Hepatic stellate cell (primary cell): ENCODE results near the gene HMGXB3.

ENCODE experiments used
- DNase-seq: peaks from one replicate; pipeline ENCODE4 v3.0.0; 2011; ENCODE audit warnings: low spot score

Gene HMGXB3

DNA sequence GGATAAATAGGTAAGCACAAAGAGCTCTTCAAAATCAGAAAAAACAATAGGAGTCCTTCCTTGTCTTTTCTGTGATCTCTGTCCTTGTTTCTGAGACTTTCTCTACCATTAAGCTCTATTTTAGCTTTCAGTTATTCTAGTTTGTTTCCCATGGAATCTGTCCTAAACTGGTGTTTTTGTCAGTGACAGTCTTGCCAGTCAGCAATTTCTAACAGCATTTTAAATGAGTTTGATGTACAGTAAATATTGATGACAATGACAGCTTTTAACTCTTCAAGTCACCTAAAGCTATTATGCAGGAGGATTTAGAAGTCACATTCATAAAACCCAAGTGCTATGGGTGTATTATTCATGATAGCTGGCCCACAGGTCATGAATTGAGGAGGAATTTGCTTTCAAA is 18.0 kb upstream of the HMGXB3 start:
- no peak for DNase-seq

DNA sequence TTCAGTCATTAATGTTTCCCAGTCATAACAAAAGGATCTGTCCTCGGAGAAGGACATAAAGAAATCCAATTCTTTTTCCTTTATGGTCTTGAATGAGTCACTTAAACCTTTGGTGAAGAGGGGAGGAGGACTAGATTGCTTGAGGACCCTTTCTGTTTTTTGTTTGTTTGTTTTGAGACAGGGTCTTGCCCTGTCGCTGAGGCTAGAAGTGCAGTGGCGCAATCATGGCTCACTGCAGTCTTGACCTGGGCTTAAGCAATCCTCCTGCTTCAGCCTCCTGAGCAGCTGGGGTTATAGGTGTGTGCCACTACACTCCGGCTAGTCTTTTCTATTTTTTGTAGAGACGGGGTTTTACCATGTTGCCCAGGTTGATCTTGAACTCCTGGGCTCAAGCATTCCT is 12.4 kb upstream of the HMGXB3 start:
- no peak for DNase-seq

DNA sequence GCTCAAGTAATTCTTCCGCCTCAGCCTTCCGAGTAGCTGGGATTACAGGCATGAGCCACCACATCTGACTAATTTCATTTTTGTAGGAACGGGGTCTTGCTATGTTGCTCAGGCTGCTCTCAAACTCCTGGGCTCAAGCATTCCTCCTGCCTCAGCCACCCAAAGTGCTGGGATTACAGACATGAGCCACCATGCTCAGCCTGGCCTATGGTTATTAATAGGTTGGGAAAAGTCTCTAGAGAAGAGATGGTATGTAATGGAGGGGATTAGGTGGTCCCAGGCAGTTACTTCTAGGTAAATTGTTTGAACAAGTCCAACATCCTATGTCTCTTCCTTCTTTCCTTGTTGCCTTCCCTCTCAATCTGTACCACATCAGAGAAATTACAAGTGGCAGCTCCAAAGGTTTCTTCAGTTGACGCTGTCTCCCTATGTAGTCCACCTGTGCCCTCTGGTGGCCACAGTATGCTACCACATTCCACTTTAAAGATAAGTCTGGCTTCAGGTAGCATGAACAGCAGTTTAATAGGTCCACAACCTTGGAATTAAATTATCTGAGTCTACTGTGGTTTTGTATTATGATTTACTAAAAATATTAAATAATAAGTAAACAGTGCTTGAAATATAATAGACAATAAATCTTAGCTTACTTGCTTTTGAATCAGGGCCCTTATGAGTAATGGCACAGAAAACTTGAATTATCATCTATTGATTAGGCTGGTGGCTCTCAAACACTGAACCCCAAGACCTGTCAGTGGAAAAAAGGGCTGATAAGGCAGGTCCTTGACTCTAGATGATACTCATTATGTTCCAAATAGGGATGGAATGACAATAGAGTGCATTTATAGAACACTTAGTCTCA is 9.8 kb upstream of the HMGXB3 start:
- peak; percentile 52 for DNase-seq

- DNase-seq, result no peak
These were observed 7.1 kb upstream of the HMGXB3 start for GRCh38 chr5:149993471-149993870.

GRCh38 chr5:149995385-149996204 is 4.9 kb upstream of the HMGXB3 start:
- no peak for DNase-seq

DNA sequence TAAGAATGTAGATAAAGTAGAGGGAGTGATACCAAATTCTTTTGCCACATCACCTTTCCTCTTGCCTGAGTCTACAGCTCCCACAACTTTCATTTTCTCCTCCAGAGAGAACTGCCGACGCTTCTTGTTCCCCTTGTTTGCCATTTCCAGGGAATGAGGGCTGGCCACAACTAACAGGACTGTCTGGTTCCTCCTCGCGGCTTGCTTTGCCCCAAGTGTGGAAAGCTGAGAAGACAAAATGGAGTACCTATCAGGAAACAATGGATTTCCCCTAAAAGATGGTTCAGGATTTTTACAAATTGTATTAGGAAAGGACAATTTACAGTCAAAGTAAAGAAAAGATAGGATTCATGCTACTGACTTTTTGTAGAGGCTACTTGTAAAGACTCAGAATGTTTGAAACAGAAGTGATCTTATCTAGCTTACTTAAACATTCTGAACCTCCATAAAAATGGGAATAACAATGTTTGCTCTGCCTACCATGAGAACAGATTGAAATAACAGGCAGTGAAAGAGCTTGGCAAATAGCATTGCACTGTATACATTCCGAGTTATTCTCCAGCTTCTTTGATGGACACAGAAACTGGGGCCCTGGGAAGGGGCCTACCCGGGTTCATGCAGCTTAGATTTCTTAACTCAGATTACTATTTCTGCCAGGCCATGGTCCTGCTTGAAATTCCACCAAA is 4.2 kb upstream of the HMGXB3 start:
- DNase-seq, result no peak

GRCh38 chr5:149998281-149998680 is 2.3 kb upstream of the HMGXB3 start:
- no peak for DNase-seq

GRCh38 chr5:149999359-149999758 is 1.2 kb upstream of the HMGXB3 start:
- no peak for DNase-seq

DNA sequence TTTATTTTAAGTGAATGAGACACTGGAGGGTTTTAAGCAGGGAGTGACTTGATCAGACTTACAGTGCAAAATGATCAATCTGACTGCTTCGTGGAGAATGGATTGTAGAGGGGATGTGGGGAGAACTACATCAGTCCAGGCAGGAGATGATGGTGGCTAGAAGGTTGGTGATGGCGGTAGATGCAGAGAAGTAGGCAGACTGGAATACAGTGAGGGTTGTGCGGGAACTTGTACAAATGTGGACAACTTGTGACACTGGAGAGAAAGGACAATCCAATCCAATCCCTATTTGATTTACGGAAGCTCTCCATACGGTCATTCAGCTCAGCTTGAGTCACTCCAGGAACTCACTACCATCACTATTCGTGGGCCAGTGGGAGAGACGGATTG is 678 bp upstream of the HMGXB3 start:
- peak; percentile 47 for DNase-seq

DNA sequence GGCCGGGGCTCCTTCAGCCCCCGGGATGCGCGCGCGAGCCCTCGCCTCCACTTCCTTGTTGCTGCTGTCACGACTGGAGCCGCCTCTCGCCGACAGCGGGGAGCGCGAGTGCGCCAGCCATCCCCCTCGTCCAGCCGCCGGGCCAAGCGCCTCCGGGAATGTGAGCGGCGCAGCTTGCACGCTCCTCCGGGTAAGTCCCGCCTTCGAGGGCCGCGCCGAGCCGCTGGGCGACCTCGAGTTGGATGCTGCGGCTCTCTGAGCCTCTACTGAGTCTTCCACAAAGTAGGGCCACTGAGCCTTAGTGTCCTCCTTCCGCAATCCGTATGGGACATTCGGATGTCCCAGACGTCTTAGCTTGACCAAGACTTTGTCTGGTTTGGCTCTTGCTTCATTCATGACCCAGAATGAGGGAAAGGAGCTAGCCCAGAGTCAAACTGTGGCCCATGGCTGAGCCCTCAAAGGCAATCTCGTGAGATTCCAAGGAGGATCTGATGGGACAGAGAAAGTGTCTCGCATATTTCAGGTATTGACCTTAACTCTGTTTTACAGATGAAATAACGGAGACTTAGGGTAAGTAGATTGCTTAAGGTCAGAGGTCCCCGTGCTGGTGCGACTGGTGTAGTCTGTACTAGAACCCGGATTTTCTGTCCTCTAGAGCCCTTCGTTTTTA is 586 bp downstream of the HMGXB3 start:
- DNase-seq, result no peak

GRCh38 chr5:150001660-150002486 is 1.3 kb downstream of the HMGXB3 start:
- peak; percentile 76 for DNase-seq

GRCh38 chr5:150006318-150006717 is 5.8 kb downstream of the HMGXB3 start:
- DNase-seq, result no peak

DNA sequence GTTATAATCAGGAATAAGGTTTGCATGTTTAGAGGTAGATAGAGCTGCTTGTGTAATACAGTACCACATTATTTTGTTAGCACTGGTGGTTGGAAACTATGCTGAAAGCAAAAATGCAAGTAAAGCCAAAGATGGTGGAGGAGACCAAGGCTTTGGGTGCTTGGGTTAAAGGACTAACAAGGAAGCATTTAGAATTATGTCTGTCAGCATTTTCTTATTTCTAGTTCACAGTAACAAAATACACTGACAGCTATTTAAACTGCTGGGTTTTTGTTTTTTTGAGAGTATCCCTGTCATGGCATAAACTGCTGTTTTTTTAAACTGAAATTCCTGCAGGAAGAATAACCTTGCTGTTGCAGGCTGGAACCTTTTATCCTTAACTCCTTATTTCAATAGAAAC is 6.5 kb downstream of the HMGXB3 start:
- no peak for DNase-seq

- DNase-seq, result no peak
These were observed 9.3 kb downstream of the HMGXB3 start for GRCh38 chr5:150009671-150010387.

- no peak for DNase-seq
These were observed 13.4 kb downstream of the HMGXB3 start for GRCh38 chr5:150013931-150014330.

GRCh38 chr5:150014456-150014855 is 13.9 kb downstream of the HMGXB3 start:
- DNase-seq, result no peak

DNA sequence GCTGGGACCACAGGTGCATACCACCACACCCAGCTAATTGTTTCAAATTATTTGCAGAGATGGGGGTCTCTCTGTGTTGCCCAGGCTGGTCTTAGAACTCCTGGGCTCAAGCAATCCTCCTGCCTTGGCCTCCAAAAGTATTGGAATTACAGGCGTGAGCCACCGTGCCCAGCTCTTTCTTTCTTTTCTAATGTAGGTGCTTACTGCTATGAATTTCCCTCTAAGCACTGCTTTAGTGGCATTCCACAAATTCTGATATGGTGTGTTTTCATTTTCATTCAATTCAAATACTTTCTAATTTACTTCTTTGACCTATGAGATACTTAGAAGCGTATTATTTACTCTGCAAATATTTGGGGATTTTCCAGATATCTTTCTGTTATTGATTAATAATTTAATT is 14.9 kb downstream of the HMGXB3 start:
- no peak for DNase-seq

GRCh38 chr5:150016537-150016936 is 16.0 kb downstream of the HMGXB3 start:
- no peak for DNase-seq

DNA sequence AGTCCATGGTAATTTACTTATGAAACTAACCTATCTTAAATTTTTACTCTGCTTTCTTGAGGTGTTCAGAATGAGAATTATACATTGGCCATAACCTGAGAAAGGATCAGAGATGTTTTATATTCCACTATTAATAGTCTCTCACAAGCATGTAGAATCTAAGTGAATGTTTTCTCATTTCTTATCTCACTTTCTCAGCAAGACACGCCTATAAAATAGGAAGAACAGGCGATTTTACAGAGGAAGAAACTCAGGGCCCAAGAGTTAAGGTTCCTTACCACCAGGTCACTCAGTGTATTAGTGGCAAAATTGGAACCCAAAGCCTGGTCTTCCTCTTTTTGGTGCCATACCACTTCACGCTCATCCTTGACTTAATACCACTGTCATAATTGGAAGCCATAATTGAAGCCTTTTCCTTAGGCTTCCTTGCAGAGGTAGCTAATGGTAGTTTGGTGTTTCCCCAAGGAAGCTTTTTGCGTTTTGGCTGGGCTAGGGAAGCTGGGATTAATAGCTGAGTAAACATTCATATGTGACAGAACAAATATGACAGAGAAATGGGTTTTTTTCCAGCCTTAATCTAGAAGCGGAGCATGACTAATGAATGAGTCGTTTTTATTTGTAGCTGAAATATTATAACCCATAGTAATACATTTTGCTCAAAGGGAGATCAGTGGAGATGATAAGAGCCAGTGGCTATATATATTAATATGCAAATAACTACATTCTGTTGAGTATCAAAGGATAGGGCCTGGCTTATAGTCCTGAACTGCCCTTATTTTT is 16.9 kb downstream of the HMGXB3 start:
- DNase-seq, result peak; percentile 73

DNA sequence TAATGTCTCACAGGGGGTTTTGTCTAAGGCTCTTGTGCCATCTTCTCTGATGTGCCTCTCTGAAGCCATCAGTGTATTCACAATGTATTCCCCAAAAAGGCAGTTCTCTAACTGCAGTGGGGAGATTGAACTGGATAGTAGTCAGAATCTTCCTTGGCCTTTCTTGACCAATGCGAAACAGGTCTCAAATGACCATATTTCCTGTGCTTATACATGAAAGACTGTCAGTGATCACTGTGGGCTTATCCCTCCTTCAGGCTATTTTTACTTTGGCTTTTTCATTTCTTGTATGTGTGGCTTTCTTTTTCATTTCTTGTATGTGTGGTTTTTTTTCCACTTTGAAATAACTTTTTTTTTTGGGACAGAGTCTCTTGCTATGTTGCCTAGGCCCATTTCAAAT is 19.7 kb downstream of the HMGXB3 start:
- DNase-seq, result no peak
